ENCODE measurements around the gene EPC1.

- TF ChIP-seq HDAC6 (IDR thresholded peaks at IDR 0.05; ENCODE audit: low read depth, low read length) (no peak), SP2 (IDR thresholded peaks at IDR 0.05; ENCODE audit: extremely low read depth, low read depth, low read length, poor library complexity, severe bottlenecking) (no peak), SNAPC5 (CRISPR knock-in tag; IDR thresholded peaks at IDR 0.05) (no peak)
Measured at GRCh38 chr10:32253276-32253675, 93.7 kb downstream of the EPC1 start.

Measured in K562 (cell line).